A172 (cell line): ENCODE data around the gene SNX13. TPM values are rescaled to one million over a fixed set of nuclear protein-coding genes. Genes with fewer than 3 reads are reported as not detected.
"Not testable (repeated sequence)": the region's sequence is repeated elsewhere in the genome, so short reads cannot be mapped to it uniquely, and the experiment has no call there.

Experiments
- DNase-seq: peaks from one replicate; pipeline ENCODE4 v3.0.0-alpha.2; 2015; ENCODE audit warnings: low spot score
- total RNA-seq: library from RNA; depleted of rRNA; stranded (reverse); fragments of >200 nt; shearing (Covaris generic); gene quantifications from 2 replicates; pipeline ENCODE4 v1.2.3, GENCODE V29; 2014

Gene SNX13
- total RNA-seq, 1 experiment from 2014 or later = 50.4 TPM

DNA sequence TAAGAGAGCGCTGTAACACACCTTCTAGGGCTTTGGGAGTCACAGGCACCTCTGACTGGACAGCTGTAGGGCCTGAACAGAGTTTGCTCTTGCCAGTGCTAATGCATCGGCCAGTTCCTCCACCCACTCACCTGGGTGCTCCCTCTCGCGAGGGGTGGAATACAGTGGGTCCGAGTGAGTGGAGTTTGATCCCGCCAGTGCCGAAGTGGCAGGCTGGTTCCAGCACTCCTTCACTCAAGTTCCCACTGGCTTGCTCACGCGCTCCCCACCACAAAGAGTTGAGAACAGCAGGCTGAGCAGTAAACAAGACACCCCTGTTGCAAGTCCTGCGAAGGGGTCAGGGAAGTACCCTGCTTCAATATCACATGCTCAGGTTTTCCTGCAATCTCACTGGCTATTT, 91.8 kb downstream of the SNX13 start:
- no peak for DNase-seq

DNA sequence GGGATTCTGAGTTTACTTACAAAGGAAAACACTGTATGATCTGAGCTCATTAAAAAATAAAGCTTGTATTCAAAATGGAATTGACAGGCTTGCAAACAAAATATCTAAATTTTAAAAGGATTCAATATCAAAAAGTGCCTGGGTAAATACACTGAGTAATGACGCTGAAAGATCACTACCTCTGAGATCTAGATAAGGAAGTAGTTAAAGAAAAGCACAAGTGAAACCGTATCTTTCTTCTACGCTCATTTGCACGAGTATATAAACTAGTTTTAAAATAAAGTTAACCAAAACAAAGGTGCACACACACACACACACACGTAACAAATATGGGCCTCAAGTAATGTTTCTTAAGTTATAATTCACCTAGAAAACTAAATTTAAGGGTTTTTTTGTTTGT, 93.4 kb downstream of the SNX13 start:
- no peak for DNase-seq

DNA sequence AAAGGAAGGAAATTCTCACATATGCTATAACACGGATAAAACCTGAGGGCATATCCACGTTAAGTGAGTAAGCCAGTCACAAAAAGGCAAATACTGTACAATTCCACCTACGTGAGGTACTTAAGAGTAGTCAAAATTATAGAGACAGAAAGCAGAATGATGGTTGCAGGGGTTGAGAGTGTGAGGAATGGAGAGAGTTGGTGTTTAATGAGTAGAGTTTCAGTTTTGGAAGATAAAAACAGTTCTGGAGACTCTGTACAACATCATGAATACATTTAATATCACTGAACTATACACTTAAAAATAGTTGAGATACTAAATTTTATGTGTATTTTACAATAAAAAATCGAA, 95.1 kb downstream of the SNX13 start:
- no peak for DNase-seq

DNA sequence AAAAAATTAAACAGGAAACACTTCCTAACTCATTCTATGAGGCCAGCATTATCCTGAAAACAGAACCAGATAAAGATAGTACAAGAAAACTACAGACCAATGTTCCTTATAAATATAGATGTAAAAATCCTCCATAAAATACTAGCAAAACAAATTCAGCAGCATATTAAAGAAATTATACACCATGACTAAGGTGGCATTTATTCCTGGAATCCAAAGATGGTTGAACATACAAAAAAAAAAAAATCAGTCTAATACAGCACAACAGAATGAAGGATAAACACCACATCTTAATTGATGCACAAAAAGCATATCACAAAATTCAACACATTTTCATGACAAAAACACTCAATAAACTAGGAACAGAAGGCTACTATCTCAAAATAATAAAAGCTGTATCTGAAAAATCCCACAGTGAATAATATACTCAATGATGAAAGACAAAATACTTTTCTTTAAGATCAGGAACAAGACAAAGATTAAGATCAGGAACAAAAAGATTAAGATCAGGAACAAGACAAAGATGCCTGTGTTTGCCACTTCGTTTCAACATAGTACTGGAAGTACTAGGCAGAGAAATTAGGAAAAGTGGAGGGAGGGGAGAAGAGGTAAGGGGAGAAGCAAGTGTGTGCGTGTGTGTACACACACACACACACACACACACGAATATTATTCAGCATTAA, 95.6 kb downstream of the SNX13 start:
- no peak for DNase-seq

DNA sequence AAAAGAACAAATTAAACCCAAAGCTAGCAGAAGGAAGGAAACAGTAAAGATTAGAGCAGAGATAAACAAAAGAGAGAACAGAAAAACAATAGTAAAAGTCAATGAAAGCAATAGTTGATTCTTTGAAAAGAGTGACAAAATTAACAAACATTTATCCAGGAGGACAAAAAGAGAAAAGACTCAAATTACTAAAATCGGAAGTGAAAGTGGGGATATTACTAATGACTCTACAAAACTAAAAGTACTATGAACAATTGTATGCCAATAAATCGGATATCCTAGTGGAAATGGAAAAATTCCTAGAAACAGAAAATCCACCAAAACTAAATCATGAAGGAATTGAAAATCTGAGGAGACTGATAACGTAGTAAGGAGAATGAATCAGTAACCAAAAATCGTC, 96.3 kb downstream of the SNX13 start:
- DNase-seq = no peak

DNA sequence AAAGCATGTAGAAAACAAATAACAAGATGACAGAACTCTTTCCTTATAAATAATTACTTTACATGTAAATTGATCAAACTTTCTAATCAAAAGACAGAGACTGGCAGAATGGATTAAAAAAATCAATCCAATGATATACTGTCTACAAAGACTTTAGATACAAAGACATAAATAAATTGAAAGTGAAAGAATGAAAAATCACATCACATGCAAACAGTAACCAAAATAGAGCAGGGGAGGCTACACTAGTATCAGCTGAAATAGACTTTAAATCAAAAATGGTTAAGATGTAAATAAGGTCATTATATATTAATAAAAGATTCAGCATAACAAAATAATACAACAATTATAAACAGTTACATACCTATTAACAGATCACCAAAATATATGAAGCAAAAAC, 97.3 kb downstream of the SNX13 start:
- no peak for DNase-seq

DNA sequence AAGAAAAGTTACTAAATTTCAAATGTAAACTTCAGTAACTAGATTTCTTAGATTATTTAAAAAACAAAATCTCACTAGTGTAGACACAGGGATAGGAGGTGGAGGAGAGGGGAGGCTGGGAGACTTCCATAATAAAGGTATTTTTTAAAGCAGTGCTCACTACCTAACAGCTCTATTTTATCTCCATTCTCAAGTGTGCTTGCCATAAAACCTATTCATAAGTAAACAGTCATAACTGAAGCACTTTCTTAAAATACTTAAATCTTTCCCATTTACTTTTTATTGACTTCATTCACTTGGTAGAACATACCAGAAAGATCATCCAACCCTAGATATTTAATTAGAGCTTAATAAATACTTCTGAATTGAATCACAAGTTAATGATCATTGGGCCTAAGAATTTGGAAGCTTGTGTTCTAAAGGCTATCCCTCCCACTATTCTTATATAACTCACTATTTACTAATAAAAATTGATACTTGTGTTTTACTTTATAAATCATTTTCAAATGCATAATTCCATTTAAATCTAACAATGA, 107.4 kb downstream of the SNX13 start:
- DNase-seq = no peak

DNA sequence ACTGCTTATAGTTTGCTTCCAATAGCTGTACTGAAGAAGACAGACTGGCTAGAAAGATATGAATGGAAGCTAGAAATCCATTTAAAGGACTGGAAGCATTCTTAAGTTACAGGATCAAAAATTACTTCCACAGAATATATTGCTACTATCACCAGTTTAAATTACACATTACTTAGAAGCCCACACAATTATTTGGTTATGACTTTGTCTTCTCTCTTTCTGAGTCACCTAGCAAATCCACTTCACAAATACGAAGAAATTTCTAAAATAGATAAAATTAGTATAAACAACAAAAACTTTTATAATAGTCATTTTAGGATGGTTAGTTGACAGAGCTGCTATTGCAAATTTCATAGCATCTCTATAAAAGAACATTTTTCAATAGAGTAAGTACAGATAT, 108.1 kb downstream of the SNX13 start:
- no peak for DNase-seq

DNA sequence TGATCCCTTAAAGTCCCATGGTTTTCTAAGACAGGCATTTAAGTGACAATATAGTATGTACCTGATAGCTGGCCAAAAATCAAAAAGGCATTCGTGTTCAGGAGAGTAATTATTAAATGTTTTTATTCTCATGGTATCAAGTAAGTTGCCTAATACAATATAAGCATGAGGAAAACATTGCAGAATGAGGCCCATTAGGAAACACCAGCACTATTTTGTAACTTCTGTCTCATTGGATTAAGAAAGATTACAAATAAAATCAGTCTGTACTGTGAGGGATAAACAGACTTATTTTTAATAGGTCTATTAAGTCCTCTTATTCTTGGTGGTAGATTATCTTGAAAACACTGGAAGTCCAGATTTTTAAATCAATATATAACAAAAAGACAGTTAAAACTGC, 110.1 kb downstream of the SNX13 start:
- no peak for DNase-seq

DNA sequence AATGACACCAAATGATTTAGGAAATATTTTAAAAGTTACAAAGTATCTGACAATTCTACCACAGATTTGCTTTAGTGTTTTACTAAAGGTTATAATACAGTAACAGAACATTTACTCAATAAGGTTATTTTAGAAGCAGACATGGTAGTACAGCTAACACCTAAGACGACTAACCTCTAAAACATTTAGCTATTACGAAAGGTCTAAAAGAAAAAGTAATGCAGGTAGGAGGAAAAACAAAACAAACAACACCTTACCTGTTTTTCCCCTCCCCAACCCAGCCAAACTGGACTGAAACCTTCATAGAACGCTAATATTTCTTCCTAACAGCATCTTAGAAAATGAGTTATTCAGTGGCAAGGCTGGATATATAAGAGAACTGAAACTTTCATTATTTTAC, 111.3 kb downstream of the SNX13 start:
- DNase-seq = no peak

DNA sequence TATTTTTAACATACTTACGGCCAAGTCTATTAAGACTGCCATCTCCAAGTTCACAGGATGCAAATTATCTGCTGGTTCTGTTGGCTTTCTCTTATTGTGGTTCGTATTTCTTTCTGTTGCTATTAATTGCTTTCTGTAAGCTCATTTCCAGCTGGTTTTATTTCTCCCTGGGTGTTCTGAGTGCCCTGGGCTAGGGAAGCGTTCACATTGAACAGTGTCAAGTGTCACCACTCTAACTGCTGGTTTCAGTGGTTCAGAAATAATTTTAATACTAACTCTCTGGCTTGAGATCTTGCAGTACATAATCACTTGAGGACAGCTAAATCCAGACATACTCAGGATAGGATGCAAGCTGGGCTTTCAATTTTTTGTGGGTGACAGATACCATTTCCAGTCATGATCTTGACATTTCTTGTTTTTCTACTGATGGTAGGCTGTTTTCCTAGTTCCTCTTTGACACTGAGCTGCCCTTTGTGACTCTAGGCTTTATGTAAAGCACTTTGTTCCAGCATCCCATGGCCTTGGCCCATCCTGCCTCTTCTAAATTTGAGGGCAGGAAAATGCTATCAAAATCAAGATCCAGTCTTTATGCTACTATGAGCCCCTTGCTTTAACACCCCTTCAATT, 117.6 kb downstream of the SNX13 start:
- no peak for DNase-seq

DNA sequence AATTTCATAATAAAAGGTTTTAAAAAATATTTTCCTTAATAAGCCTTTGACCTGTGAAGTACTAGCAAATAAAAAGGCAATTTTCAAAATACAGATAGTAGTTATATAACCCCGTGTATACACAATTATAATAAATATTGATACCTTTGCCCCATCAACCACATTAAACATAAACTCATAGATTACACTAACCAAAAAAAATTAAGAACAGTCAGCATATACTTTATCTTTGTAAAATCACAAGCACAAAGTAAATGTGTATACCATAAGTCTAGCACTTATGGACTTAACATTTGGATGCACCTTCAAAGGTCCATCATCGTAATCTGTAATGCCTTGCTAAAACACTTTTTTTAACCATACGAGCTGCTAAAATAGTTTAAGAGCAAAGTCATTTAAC, 123.4 kb downstream of the SNX13 start:
- DNase-seq = no peak

DNA sequence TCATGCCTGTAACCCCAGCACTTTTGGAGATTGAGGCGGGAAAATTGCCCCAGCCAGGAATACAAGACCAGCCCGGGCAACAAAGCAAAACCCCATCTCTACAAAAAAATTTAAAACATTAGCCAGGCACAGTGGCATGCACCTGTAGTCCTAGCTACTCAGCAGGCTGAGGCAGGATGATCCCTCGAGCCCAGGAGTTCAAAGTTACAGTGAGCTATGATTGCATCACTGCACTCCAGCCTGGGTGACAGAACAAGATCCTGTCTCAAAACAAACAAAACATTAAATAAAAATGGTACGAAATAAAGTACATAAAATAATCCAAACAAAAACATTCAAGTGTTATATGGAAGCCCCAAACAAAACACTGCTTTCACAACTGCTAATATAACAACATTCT, 125.0 kb downstream of the SNX13 start:
- no peak for DNase-seq

DNA sequence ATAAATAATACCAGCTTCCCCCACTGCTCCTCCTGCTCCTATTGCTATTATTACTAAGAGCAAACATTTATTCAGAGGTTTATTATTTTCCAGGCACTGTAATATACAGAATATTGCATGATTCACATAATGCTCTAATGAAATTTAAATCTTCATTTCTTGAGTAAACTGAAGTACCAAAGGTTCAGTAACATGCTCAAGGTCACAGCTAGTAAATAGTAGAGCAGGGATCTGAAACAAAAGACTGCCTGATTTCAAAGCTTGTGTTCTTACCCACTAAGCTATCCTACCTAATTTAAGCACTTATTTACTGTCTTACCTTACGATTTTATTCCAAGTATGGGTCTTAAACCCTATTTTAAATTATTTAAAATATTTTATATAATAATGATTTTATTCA, 126.2 kb downstream of the SNX13 start:
- no peak for DNase-seq

DNA sequence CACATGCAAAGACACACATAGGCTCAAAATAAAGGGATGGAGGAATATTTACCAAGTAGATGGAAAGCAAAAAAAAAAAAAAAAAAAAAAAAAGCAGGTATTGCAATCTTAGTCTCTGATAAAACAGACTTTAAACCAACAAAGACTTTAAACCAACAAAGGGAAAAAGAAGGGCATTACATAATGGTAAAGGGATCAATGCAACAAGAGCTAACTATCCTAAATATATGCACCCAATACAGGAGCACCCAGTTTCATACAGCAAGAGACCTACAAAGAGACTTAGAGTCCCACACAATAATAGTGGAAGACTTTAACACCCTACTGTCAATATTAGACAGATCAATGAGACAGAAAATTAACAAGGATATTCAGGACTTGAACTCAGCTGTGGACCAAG, 131.1 kb downstream of the SNX13 start:
- not testable (repeated sequence) for DNase-seq

DNA sequence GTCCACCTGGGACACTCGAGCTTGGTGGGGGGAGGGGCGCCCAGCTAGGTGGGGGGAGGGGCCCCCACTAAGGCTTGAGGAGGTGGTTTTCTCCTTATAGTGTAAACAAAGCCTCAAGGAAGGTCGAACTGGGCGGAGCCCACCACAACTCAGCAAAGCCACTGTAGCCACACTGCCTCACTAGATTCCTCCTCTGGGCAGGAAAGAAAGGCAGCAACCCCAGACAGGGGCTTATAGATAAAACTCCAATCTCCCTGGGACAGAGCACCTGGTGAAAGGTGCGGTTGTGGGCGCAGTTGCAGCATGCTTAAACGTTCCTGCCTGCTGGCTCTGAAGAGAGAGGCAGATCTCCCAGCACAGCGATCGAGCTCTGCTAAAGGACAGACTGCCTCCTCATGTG, 133.1 kb downstream of the SNX13 start:
- DNase-seq = no peak

DNA sequence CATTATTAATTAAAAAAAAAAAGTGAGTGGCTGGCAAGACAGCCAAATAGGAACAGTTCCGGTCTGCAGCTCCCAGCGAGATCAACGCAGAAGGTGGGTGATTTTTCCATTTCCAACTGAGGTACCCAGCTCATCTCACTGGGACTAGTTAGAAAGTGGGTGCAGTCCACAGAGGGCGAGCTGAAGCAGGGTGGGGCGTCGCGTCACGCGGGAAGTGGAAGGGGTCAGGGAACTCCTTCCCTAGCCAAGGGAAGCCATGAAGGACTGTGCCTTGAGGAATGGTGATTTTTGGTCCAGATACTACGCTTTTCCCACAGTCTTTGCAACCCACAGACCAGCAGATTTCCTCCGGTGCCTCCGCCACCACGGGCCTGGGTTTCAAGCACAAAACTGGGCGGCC, 133.7 kb downstream of the SNX13 start:
- DNase-seq = no peak

DNA sequence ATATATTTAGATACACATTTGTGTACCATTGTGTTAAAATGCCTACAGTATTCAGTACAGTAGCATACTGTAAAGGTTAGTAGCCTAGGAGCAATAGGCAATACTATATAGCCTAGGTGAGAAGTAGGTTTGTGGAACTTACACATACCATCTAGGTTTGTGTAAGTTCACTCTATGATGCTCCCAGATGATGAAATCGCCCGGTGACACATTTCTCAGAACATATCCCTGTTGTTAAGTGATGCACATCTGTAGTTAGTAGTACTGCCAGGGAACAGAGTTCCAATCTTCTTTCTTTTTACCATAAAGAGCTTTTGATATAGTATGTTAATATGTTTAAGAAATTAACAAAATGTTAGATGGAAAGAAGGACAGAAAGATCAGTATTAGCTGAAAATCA, 138.2 kb downstream of the SNX13 start:
- no peak for DNase-seq

DNA sequence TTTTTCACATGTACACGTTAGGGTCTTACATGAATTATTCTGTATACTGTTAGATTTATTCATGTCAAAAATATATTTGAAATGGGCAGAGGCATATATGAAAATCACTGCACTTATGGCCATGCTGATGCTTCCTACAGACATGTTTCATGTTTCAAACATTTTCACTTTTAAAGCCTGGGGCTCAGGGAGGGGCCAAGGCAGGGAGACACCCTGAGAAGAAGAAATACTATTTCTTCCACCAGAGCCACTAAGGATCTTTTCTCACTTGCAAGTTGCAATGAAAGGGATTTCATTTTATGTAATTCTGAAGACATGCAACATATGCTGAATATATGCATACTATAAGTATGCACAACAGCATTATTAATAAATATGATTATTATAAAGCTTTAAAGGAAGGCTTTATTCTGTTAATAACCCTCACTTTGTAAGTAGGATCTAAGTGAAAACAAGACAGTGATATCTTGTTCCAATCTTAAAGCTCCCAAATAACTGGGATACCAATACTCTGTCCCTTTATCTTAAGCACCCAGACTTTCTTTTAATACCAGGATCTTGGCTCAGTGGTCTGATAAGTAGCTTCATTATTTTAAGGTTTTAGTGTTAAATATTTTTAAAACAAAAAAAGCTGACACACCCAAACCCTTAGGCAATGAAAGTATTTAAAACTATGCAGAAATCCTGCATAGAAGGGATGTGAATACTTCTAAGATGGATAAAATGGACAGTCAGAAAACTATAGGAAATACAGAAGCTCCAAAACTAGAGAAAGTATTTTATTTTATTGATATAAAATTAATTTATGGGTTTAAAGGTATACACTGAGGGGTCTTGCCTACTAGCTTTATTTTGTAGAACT, 148.0 kb downstream of the SNX13 start:
- DNase-seq = no peak

DNA sequence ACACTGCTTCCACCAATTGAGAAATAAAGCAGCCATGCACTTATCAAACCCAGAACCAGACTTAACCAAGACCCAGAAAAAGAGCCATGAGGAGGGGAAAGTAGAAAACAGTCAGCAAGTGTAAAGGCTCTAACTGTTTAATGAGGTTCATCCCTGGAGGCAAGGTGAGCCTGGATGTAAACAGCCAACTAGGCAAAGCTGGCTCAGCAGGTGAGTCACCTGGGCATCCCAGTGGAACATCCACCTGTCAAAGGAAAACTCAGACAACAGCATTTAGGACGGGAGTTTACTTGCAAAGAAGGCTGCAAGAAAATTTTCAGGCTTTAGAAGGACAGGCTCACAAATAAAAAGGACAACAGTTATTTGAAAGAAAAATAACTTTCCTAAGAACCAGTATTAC, 153.0 kb downstream of the SNX13 start:
- no peak for DNase-seq

DNA sequence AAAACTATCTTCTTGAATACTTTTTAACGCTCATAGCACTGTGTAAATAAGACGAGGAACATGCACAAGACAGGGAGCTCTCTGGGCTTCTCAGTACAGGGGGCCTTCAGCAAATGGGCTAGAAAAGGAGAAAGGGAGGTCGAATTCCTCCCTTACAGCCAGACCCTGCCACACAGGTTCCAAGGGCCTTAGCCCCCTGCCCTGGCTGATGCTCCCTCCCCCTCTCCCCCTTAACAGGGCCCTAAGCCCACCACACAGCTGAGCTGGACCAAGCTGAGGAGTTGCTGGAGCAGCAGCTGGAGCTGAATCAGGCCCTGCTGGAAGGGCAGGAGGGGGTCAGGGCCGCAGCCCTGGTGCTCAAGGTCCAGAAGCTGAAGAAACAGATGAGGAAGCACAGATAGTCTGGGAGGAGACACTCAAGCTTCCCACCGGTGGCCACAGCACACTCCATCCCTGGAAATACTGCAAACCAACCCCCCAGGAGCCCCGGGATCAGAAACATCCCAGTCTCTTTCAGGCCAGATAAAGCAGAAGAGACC, 153.9 kb downstream of the SNX13 start:
- DNase-seq = no peak

DNA sequence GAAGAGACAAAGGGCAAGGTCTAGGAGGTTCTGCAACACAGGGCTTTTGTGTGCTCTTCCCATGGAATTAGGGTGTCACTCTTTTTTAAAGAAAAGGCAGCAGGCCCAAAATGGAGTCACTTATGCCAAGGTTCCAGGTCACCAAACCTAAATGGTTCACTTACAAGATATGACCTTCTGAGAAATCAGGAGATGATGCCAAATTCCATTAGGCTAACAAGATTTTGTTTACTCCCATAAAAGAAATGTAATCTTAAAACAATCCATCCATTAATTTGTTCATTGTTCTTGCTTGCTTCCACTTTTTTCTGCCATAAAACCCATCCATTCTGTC, 158.1 kb downstream of the SNX13 start:
- no peak for DNase-seq
